Suppressor macrophage (primary cell): ENCODE results near the gene RARB.

ENCODE experiments used
- DNase-seq, 4 experiments: peaks; one replicate each; pipeline ENCODE4 v3.0.0-alpha.2; 2020 to 2022

RARB gene

GRCh38 chr3:25448750-25449692 is 21.0 kb downstream of the RARB start:
- DNase-seq: no peak

DNA sequence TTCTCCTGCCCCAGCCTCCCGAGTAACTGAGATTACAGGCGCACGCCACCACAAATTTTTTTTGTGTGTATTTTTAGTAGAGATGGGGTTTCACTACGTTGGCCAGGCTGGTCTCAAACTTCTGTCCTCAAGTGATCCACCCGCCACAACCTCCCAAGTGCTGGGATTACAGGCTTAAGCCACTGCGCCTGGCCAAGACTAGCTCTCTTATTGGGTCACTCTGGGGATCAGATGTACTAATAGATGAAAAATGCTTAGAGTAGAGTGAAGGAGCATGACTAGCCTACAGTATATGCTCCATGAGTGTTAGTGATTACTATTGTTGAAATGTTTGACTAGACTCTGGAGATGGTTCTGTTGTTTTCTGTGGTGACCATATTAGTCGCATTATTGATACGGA is 21.8 kb downstream of the RARB start:
- no peak for DNase-seq

DNA sequence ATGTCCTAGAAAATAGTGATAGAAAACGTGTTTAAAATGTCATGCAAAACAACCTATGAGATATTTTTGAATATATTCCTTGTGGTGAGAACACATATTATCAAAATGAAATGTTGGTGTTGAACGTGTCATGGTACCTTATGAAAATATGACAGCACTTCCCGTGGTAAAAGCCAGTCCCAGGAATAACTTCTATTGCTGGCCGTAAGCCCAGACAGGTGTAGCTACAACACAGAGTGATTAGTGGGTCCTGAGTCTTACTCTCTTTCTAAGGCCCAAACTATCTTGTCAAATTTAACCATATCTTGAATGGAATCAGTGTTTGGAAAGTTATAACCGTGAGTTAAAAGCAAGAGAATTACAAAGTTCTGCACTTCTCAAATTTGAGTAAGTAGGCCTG is 24.1 kb downstream of the RARB start:
- DNase-seq: no peak

- no peak for DNase-seq
Measured at GRCh38 chr3:25452740-25453139, 24.7 kb downstream of the RARB start.

GRCh38 chr3:25453619-25454004 is 25.5 kb downstream of the RARB start:
- no peak for DNase-seq

DNA sequence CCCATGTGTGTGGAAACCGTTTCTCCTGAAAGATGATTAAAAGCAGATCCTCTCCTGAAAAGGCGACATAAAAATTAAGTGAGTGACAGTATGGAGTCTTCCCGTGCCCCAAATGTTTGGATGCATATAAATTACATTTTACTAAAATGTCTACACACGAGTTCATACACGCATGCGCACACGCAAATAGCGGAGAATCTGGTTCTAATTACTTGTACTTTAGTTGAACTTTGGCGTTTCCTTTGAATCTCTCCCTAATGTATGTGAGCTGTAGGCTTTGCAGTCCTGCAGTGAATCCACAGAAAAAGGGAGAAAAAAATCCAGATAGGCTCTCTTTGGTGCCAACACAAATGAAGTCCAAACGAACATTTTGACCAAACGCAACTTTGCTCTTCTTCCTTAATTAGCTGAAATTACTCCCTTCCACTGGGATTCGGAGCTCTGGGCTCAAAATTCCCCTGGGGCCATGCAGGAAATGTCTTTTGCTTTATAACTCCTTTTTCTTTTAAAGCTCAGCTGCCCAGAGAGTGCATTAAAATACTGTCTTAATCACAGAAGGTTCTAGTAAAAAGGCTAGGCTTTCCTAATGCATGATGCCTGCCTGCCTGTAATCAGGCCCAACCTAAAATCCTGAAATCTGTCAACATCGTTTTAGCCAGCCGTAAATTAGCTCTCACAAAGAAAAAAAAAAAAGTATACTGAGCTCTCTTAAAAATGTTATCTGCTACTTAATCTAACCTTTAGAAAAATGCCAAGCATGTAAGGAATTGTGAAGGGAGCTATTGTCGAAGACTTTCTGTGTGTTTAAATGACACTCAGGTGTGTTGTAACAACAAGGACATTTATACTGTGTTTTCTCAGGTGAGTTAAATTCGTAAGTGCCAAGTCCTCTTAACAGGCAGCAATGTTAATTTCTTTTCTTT is 26.2 kb downstream of the RARB start:
- no peak for DNase-seq

GRCh38 chr3:25455441-25456132 is 27.5 kb downstream of the RARB start:
- DNase-seq: no peak

DNA sequence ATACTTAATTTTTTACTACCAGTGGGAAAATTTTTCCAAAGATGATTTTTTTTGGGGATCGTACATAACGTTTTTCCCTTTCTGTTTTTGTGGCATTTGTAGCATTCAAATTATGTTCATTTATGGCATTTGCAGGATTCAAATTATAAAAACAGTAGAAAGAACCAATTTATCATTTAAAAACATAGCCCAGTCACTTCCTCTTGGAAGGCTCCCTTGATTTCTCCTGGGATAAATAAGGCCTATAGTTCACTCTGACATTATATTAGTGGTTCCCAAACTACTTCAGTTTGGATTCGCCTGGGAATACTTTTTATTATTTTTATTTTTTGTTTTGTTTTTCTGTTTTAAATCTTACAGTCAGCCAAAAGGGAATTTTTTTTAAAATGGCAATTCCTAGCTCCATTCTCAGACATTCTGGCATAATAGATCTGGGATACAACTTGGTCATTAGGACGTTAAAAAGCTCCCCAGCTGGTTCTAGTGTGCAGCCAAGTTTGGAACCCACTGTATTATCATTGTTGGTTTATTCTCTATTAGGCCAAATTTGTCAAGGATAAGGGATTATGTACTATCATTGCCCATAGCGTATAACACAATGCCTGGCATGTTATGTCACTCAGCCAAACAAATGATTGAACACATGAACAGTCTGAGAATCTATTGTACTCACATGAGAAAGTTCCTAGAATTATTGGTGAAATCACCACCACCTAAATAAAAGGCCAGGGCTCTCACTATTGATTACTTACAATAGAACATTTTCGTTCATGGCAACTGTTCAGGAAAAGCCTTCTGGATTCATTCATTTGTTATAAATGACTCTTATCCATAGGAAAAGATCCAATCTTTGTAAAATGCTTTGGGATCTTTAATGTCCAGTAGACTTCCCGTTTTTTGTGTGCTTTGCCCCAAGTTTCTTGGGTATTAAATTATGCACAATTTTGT is 28.9 kb downstream of the RARB start:
- DNase-seq: no peak

GRCh38 chr3:25457671-25458419 is 29.8 kb downstream of the RARB start:
- DNase-seq: no peak

DNA sequence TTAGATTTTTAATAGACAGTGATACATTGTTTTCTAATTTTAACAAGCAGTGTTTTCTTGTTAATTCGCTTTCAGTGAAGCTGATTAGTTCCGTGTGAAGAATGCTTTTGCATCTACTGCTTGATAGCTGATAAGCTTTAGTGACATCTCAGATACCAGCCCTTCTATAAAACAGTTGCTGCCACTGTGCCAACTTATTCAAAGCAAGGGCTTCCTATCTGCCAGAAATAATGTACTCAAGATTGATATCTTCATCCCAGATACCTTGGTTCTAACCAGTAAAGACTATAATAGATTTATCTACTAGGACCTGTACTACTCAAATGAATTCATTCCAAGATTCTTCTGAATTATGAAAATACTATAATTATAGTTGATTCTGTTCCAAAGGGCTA is 30.4 kb downstream of the RARB start:
- DNase-seq: no peak

- DNase-seq: peak in 1 of 4 experiments; percentile 9
Measured at GRCh38 chr3:25460751-25461150, 32.7 kb downstream of the RARB start.

DNA sequence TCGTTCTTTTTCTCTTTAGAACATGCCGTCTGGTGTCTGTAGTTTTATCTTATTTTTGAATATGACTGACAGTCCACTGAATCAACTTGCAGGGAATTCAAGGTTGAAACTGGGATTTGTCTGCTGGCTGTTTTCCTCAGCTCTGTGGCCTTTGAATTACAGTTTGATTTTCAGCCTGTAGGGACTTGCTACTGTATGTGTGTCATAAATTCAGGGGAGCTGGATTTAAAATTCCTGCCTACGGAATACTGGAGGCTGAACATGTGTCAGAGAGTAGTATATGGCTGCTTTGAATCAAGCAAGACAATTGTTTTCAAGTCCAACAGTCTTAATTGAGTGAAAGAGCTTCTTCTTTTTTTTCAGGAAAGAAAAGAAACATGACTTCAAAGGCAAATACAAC is 33.9 kb downstream of the RARB start:
- no peak for DNase-seq

DNA sequence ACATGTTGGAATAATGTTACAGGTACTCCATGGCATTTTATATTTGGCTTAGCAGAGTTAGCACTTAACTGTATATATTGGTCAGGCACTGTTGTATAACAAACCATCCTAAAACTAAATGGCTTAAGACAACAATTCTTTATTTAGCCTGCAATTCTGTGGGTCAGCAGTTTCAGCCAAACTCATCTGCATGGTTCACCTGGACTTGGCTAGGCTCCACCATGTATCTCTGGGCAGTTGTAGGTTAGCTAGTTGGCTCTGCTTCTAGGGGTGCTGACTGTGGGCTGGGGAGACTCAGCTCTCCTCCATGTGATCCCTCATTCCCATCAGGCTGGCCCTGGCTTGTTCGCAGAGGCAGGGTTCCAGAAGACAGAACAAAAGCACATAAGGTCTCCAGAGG is 34.4 kb downstream of the RARB start:
- DNase-seq: no peak

DNA sequence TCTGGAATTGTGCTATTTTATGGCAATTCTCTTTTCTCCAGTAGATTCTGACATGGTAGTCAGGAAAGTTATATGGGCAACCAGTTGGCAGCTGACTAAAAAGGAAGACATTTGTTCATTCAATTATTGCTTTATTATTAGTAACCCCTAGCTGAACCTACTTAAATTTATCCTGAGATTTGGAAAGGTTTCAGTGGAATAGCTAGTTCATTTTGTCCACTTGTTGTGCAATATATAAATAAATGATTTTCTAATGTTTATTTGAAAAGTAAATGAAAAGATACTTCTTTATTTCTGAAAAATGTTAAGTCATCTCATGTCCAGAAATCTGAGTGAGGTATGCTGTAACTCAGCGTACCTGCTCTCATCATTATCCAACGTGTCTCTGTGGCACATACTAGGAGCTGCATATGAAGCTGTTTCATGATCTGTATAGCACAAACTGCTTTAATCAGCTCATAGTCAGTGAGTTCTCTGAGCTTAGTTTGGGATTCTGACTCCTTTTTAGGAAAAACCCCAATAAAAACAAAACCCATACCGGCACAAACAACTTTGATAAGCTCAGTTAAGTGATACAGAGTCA is 35.9 kb downstream of the RARB start:
- DNase-seq: no peak

- no peak for DNase-seq
Measured at GRCh38 chr3:25465266-25465860, 37.3 kb downstream of the RARB start.

- peak in 1 of 4 experiments; percentile 15 for DNase-seq
Measured at GRCh38 chr3:25468866-25469319, 40.8 kb downstream of the RARB start.

- DNase-seq: no peak
Measured at GRCh38 chr3:25469558-25469957, 41.5 kb downstream of the RARB start.

DNA sequence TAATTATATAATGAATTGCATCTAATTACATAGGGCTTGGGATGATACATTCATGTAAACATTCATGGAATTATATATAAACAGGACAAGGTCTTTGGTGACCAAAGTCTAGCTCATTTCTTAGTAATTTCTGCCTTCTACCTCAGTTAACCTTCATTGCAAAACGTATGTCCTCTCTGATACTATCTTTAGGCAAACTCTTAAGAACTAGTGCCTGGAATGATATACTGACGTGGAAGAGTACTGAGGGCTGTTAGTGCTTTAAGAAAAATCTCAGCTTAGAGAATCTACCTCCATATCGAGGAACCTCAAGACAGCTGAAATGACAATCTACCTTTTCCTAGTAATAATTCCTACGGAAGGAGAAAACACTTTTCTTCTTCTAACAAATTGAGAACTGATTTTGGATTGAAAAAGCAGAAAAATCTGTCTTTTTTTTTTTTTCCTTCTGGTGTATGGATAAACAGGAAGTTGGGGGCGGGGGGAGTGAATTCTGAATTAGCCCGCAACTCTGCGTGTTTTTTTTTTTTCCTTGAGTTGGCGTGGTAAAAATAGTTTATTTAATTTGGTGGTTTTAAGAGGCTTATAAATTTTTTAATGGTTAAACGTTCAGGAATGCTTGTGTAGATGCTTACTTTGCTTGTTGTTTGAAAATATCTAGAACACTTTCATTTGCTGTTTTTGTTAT is 43.2 kb downstream of the RARB start:
- peak in 2 of 4 experiments; percentile 7 to 35 for DNase-seq

GRCh38 chr3:25472153-25472552 is 44.1 kb downstream of the RARB start:
- no peak for DNase-seq
